ENCODE data around the gene ENTREP1.

Gene ENTREP1

GRCh38 chr9:69351227-69351626, 26.2 kb downstream of the ENTREP1 start:
- no peak for TF ChIP-seq FOXP2 (optimal IDR thresholded peaks at IDR 0.05; ENCODE audit: borderline replicate concordance, extremely low read depth, extremely low read length, insufficient read depth)
- TF ChIP-seq, protein P1, sequence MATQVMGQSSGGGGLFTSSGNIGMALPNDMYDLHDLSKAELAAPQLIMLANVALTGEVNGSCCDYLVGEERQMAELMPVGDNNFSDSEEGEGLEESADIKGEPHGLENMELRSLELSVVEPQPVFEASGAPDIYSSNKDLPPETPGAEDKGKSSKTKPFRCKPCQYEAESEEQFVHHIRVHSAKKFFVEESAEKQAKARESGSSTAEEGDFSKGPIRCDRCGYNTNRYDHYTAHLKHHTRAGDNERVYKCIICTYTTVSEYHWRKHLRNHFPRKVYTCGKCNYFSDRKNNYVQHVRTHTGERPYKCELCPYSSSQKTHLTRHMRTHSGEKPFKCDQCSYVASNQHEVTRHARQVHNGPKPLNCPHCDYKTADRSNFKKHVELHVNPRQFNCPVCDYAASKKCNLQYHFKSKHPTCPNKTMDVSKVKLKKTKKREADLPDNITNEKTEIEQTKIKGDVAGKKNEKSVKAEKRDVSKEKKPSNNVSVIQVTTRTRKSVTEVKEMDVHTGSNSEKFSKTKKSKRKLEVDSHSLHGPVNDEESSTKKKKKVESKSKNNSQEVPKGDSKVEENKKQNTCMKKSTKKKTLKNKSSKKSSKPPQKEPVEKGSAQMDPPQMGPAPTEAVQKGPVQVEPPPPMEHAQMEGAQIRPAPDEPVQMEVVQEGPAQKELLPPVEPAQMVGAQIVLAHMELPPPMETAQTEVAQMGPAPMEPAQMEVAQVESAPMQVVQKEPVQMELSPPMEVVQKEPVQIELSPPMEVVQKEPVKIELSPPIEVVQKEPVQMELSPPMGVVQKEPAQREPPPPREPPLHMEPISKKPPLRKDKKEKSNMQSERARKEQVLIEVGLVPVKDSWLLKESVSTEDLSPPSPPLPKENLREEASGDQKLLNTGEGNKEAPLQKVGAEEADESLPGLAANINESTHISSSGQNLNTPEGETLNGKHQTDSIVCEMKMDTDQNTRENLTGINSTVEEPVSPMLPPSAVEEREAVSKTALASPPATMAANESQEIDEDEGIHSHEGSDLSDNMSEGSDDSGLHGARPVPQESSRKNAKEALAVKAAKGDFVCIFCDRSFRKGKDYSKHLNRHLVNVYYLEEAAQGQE (IDR thresholded peaks at IDR 0.05; ENCODE audit: insufficient read depth in 1 of 2, low read depth in 2 of 2, low read length in 2 of 2), result no peak
- no peak for TF ChIP-seq SIN3A (IDR thresholded peaks at IDR 0.05; ENCODE audit: borderline replicate concordance, insufficient read depth, low read length)
- no peak for TF ChIP-seq TAF1 (IDR thresholded peaks at IDR 0.05; ENCODE audit: borderline replicate concordance, insufficient read depth, low read length)

DNA sequence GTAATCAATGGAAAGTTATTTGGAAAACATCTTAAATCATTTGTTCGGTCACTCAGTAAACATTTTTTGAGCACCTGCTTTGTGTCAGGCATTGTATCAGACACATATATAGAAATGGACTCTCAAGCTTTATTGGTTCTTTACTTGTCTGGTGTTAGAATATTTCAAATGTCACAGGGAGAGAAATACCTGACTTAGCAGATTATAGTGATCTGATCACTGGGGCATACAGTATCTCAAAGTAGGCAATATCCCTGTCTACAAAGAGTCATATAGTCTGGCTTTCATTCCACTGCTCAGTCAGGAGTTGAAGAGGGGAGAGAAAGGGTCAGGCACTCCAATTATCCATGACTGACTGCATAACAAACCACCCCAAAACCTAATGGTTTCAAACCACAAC, 30.2 kb downstream of the ENTREP1 start:
- TF ChIP-seq POLR2AphosphoS5 (IDR thresholded peaks at IDR 0.05; ENCODE audit: low read depth, low read length) (no peak), FOXP2 (optimal IDR thresholded peaks at IDR 0.05; ENCODE audit: borderline replicate concordance, extremely low read depth, extremely low read length, insufficient read depth) (no peak), TAF1 (IDR thresholded peaks at IDR 0.05; ENCODE audit: borderline replicate concordance, insufficient read depth, low read length) (no peak), SIN3A (IDR thresholded peaks at IDR 0.05; ENCODE audit: borderline replicate concordance, insufficient read depth, low read length) (no peak)
- TF ChIP-seq, protein P1 (IDR thresholded peaks at IDR 0.05; ENCODE audit: insufficient read depth in 1 of 2, low read depth in 2 of 2, low read length in 2 of 2), result no peak

GRCh38 chr9:69357030-69357775, 32.2 kb downstream of the ENTREP1 start:
- TF ChIP-seq FOXP2 (optimal IDR thresholded peaks at IDR 0.05; ENCODE audit: borderline replicate concordance, extremely low read depth, extremely low read length, insufficient read depth), result no peak
- TF ChIP-seq, protein P1 (IDR thresholded peaks at IDR 0.05; ENCODE audit: insufficient read depth in 1 of 2, low read depth in 2 of 2, low read length in 2 of 2), result no peak

- TF ChIP-seq TAF1 (IDR thresholded peaks at IDR 0.05; ENCODE audit: borderline replicate concordance, insufficient read depth, low read length), result no peak
- TF ChIP-seq, protein P1 (IDR thresholded peaks at IDR 0.05; ENCODE audit: insufficient read depth in 1 of 2, low read depth in 2 of 2, low read length in 2 of 2), result no peak
Measured at GRCh38 chr9:69357821-69358220, 32.8 kb downstream of the ENTREP1 start.

DNA sequence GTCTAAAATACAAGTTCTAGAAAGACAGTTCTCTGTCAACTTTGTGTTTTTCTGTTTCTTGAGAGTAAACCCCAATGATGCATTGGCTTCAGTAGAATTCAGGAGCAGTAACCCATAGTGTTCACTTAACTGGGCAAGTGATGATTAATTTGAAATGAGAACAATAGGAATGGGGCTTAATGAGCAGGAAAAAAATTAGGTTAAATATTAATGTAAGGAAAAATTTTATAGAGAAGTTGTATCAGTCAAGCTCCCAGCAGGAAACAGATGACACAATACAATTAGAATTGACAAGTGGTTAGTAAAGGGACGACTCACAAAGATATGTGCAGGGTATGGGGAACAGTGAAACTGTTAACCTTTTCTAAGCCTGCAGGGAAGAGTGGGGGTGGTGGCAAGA, 38.2 kb downstream of the ENTREP1 start:
- TF ChIP-seq POLR2AphosphoS5 (IDR thresholded peaks at IDR 0.05; ENCODE audit: low read depth, low read length) (no peak), SIN3A (IDR thresholded peaks at IDR 0.05; ENCODE audit: borderline replicate concordance, insufficient read depth, low read length) (no peak), TAF1 (IDR thresholded peaks at IDR 0.05; ENCODE audit: borderline replicate concordance, insufficient read depth, low read length) (no peak), FOXP2 (optimal IDR thresholded peaks at IDR 0.05; ENCODE audit: borderline replicate concordance, extremely low read depth, extremely low read length, insufficient read depth) (no peak)
- TF ChIP-seq, protein P1 (IDR thresholded peaks at IDR 0.05; ENCODE audit: insufficient read depth in 1 of 2, low read depth in 2 of 2, low read length in 2 of 2), result no peak
